PC-3 (cell line): ENCODE data around the gene ST6GALNAC2. TPM values are rescaled to one million over a fixed set of nuclear protein-coding genes. Genes with fewer than 3 reads are reported as not detected.
"Not testable (repeated sequence)": the region's sequence is repeated elsewhere in the genome, so short reads cannot be mapped to it uniquely, and the experiment has no call there.

Source experiments
- ATAC-seq: fragments of 200-7000 bp; cut with Tn5 transposase; 2 replicates; pipeline ENCODE4 v1.9.1; 2020; ENCODE audit warnings: mild to moderate bottlenecking, moderate library complexity
- BruUV-seq: library from RNA; stranded (reverse); fragments of 400-500 nt; replicated peaks from 2 replicates; lab custom pipeline; 2021; lab: Mats Ljungman, UMichigan
- CTCF ChIA-PET: fragments of 300-600 bp; sonication (Branson Sonifier 250); formaldehyde crosslinking; loops from one replicate; lab custom pipeline; 2022; ENCODE audit warnings: antibody characterized with exemption; lab: Charles Lee
- POLR2A ChIA-PET: fragments of 300-600 bp; sonication (Branson Sonifier 250); formaldehyde crosslinking; loops from one replicate; lab custom pipeline; 2022; ENCODE audit warnings: antibody characterized with exemption; ENCODE audit not compliant: unreplicated experiment; lab: Charles Lee
- DNase-seq: peaks from one replicate; pipeline ENCODE4 v3.0.0-alpha.2; 2015
- H2AFZ ChIP-seq: fragments of 300-600 bp; sonication (generic); 2 replicates; pipeline ENCODE4 v1.6.0; 2016; ENCODE audit warnings: antibody characterized with exemption, low read length
- H3F3A ChIP-seq: fragments of 300-600 bp; sonication (generic); one replicate; pipeline ENCODE4 v1.6.0; 2017; ENCODE audit warnings: antibody characterized with exemption, low read length, control low read depth, mild to moderate bottlenecking; ENCODE audit not compliant: unreplicated experiment
- H3K27ac ChIP-seq: fragments of 300-600 bp; sonication (generic); 2 replicates; pipeline ENCODE4 v1.5.1; 2016; ENCODE audit warnings: mild to moderate bottlenecking, low read length
- H3K27me3 ChIP-seq: fragments of 300-600 bp; sonication (generic); 2 replicates; pipeline ENCODE4 v1.6.1; 2016; ENCODE audit warnings: low read length, mixed read lengths
- H3K36me3 ChIP-seq: fragments of 300-600 bp; sonication (generic); 2 replicates; pipeline ENCODE4 v1.6.1; 2016; ENCODE audit warnings: low read depth, mixed run types, low read length, mixed read lengths
- H3K4me1 ChIP-seq: fragments of 300-600 bp; sonication (generic); 2 replicates; pipeline ENCODE4 v1.5.1; 2016; ENCODE audit warnings: low read length; ENCODE audit not compliant: insufficient read depth
- H3K4me2 ChIP-seq: fragments of 300-600 bp; sonication (generic); 2 replicates; pipeline ENCODE4 v1.6.0; 2016; ENCODE audit warnings: low read length
- H3K4me3 ChIP-seq: fragments of 300-600 bp; sonication (generic); 2 replicates; pipeline ENCODE4 v1.5.1; 2016; ENCODE audit warnings: mild to moderate bottlenecking, low read length, mixed read lengths
- H3K79me2 ChIP-seq: fragments of 300-600 bp; sonication (generic); 2 replicates; pipeline ENCODE4 v1.6.1; 2017; ENCODE audit warnings: low read length, mixed read lengths
- H3K9ac ChIP-seq: fragments of 300-600 bp; sonication (generic); 2 replicates; pipeline ENCODE4 v1.6.0; 2016; ENCODE audit warnings: mild to moderate bottlenecking, low read length
- H3K9me2 ChIP-seq: fragments of 300-600 bp; sonication (generic); replicated peaks from 2 replicates; pipeline ENCODE4 v1.6.1; 2016; ENCODE audit warnings: mixed run types, low read length, mixed read lengths
- H3K9me3 ChIP-seq: fragments of 300-600 bp; sonication (generic); 2 replicates; pipeline ENCODE4 v1.6.1; 2016; ENCODE audit warnings: low read length, mixed read lengths
- H4K20me1 ChIP-seq: fragments of 300-600 bp; sonication (generic); 2 replicates; pipeline ENCODE4 v1.6.1; 2016; ENCODE audit warnings: low read length, mixed read lengths
- CTCF ChIP-seq: fragments of 300-600 bp; sonication (generic); conservative IDR thresholded peaks from 2 replicates; pipeline ENCODE4 v1.5.1; 2017; ENCODE audit warnings: antibody characterized with exemption, low read depth, mild to moderate bottlenecking, low read length
- EZH2 ChIP-seq: fragments of 300-600 bp; sonication (generic); IDR thresholded peaks from one replicate; pipeline ENCODE4 v1.6.1; 2017; ENCODE audit warnings: antibody characterized with exemption, mild to moderate bottlenecking, low read length; ENCODE audit not compliant: unreplicated experiment
- EZH2phosphoT487 ChIP-seq: fragments of 300-600 bp; sonication (generic); IDR thresholded peaks from 2 replicates; pipeline ENCODE4 v1.6.1; 2018; ENCODE audit warnings: mild to moderate bottlenecking, antibody characterized with exemption, low read length, borderline replicate concordance
- intact Hi-C: fragments of 100-400 bp; cut with micrococcal nuclease; formaldehyde crosslinking; loops from 2 replicates; pipeline ENCODE4 v1.9.0; 2023
- total RNA-seq: library from RNA; depleted of rRNA; stranded (reverse); fragments of >200 nt; gene quantifications from 2 replicates; pipeline ENCODE4 v1.2.3, GENCODE V29; 2014

ST6GALNAC2 gene
- total RNA-seq, 1 experiment from 2014 or later: 1.0 TPM

DNA sequence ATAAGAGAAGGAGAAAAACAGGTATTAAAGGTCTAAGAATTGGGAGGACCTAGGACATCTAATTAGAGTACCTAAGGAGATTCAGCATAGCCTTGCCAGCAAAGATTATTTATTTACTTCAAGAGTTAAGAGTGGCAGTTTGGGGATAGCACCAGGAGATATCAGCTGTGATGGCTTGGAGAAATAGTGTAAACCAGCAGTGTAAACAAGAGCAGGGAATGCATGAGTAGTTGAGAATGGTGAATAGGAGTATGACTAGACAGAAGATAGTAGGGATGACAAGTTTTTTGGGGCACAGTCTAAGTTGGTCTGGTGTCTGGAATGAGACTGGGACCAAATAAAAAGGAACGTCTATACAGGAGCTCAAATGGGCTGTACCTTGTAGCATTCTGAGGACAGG lies 21.0 kb upstream of the ST6GALNAC2 start:
- DNase-seq, intact Hi-C loops, H3K36me3 ChIP-seq, H3F3A ChIP-seq, H3K27ac ChIP-seq, H3K4me2 ChIP-seq, H4K20me1 ChIP-seq, H3K27me3 ChIP-seq, H3K9ac ChIP-seq, H3K9me3 ChIP-seq, H3K79me2 ChIP-seq, H2AFZ ChIP-seq, CTCF ChIA-PET, H3K4me3 ChIP-seq, POLR2A ChIA-PET, H3K9me2 ChIP-seq, BruUV-seq, ATAC-seq: not testable (repeated sequence)
- H3K4me1 ChIP-seq: peaks cover 12% of the 10 kb centered on the region

DNA sequence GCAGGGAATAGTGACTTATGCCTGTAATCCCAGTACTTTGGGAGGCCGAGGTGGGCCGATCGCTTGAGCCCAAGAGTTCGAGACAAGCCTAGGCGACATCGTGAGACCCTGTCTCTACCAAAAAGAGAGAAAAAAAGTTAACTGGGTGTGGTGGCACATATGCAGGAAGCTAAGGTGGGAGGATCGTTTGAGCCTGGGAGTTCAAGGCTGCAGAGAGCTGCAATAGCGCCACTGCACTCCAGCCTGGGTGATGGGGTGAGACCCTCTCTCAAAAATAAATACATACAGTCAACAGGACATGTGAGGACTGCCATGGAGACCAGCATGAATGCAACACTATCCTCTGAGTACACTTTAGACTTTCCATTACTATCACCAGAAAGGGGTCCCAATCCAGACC lies 15.4 kb upstream of the ST6GALNAC2 start:
- H3K9me2 ChIP-seq: no peaks in the 10 kb centered on the region
- peak overlapping the region; percentile 75 for H3K27ac ChIP-seq
- H3K9me3 ChIP-seq: no peaks in the 10 kb centered on the region
- no peaks in the 10 kb centered on the region for H3K36me3 ChIP-seq
- CTCF ChIA-PET: no interaction called here
- H3K79me2 ChIP-seq: no peaks in the 10 kb centered on the region
- no peak overlapping the region for H3K9ac ChIP-seq
- intact Hi-C loops: no loop called here
- no peak overlapping the region for H3K4me3 ChIP-seq
- H3F3A ChIP-seq: no peaks in the 10 kb centered on the region
- POLR2A ChIA-PET: no interaction called here
- peaks cover 39% of the 10 kb centered on the region for H3K4me1 ChIP-seq
- no peak for DNase-seq
- ATAC-seq: no peak
- H3K27me3 ChIP-seq: no peaks in the 10 kb centered on the region
- H2AFZ ChIP-seq: no peak overlapping the region
- no TSS peak for BruUV-seq
- peak overlapping the region; percentile 47; the same call in 1 of the 2 replicates for H3K4me2 ChIP-seq
- H4K20me1 ChIP-seq: no peaks in the 10 kb centered on the region
- TF ChIP-seq EZH2: no peak
- no peak for TF ChIP-seq CTCF
- TF ChIP-seq EZH2phosphoT487: no peak

GRCh38 chr17:76599694-76600460 lies 14.2 kb upstream of the ST6GALNAC2 start:
- no peaks in the 10 kb centered on the region for H3K79me2 ChIP-seq
- H3K27ac ChIP-seq: no peak overlapping the region
- TF ChIP-seq EZH2phosphoT487 (no peak), EZH2 (no peak), CTCF (no peak)
- no TSS peak for BruUV-seq
- H3K4me1 ChIP-seq: peaks cover 39% of the 10 kb centered on the region
- no peak overlapping the region for H2AFZ ChIP-seq
- H3K9ac ChIP-seq: no peak overlapping the region
- no peak overlapping the region for H3K4me3 ChIP-seq
- no peak for DNase-seq
- H3K36me3 ChIP-seq: no peaks in the 10 kb centered on the region
- ChIA-PET CTCF (no interaction called here), POLR2A (no interaction called here)
- no peak overlapping the region for H3K4me2 ChIP-seq
- intact Hi-C loops: no loop called here
- H3K9me3 ChIP-seq: no peaks in the 10 kb centered on the region
- no peaks in the 10 kb centered on the region for H3K27me3 ChIP-seq
- no peaks in the 10 kb centered on the region for H4K20me1 ChIP-seq
- no peaks in the 10 kb centered on the region for H3F3A ChIP-seq
- no peaks in the 10 kb centered on the region for H3K9me2 ChIP-seq
- no peak for ATAC-seq
